GM10847 (cell line): ENCODE results near the gene LCAT.

ENCODE experiments used
- POLR2A ChIP-seq: IDR thresholded peaks from 2 replicates; pipeline ENCODE4 v1.6.1; 2011; ENCODE audit not compliant: insufficient read length; ENCODE audit errors: extremely low read depth

LCAT gene

GRCh38 chr16:67961551-67961957, 17.6 kb upstream of the LCAT start:
- no peak for TF ChIP-seq POLR2A

- no peak for TF ChIP-seq POLR2A
These were observed 15.8 kb upstream of the LCAT start for GRCh38 chr16:67959536-67960329.

GRCh38 chr16:67957622-67958021, 13.7 kb upstream of the LCAT start:
- no peak for TF ChIP-seq POLR2A

- TF ChIP-seq POLR2A, result no peak
These were observed 10.7 kb upstream of the LCAT start for GRCh38 chr16:67954421-67955196.

GRCh38 chr16:67953641-67954375, 9.9 kb upstream of the LCAT start:
- no peak for TF ChIP-seq POLR2A

- TF ChIP-seq POLR2A, result no peak
These were observed 7.6 kb upstream of the LCAT start for GRCh38 chr16:67951485-67951884.

- no peak for TF ChIP-seq POLR2A
These were observed 6.5 kb upstream of the LCAT start for GRCh38 chr16:67950335-67950843.

- no peak for TF ChIP-seq POLR2A
These were observed 5.7 kb upstream of the LCAT start for GRCh38 chr16:67949645-67950044.

GRCh38 chr16:67948015-67948414, 4.1 kb upstream of the LCAT start:
- no peak for TF ChIP-seq POLR2A

GRCh38 chr16:67946966-67947558, 3.1 kb upstream of the LCAT start:
- TF ChIP-seq POLR2A, result no peak

- no peak for TF ChIP-seq POLR2A
These were observed 2.2 kb upstream of the LCAT start for GRCh38 chr16:67946128-67946569.

- TF ChIP-seq POLR2A, result no peak
These were observed 1.5 kb upstream of the LCAT start for GRCh38 chr16:67945392-67945933.

- TF ChIP-seq POLR2A, result no peak
These were observed 921 bp upstream of the LCAT start for GRCh38 chr16:67944690-67945391.

- TF ChIP-seq POLR2A, result no peak
These were observed 683 bp downstream of the LCAT start for GRCh38 chr16:67943256-67943618.

- no peak for TF ChIP-seq POLR2A
These were observed 1.2 kb downstream of the LCAT start for GRCh38 chr16:67942510-67943255.
